Loucy (cell line): ENCODE measurements around the gene AVL9.

Source experiments
- H2AFZ ChIP-seq: fragments of 200-600 bp; sonication (generic); 2 replicates; pipeline ENCODE4 v1.6.0; 2016; ENCODE audit warnings: antibody characterized with exemption, mild to moderate bottlenecking, low read length, moderate library complexity
- H3F3A ChIP-seq: fragments of 200-600 bp; 2 replicates; pipeline ENCODE4 v1.6.0; 2016; ENCODE audit warnings: antibody characterized with exemption, low read depth, mild to moderate bottlenecking
- H3K27me3 ChIP-seq: fragments of 200-600 bp; sonication (generic); 2 replicates; pipeline ENCODE4 v1.6.1; 2014; ENCODE audit warnings: low read length, mild to moderate bottlenecking; ENCODE audit not compliant: insufficient read depth, poor library complexity, severe bottlenecking
- H3K36me3 ChIP-seq: fragments of 200-600 bp; sonication (generic); 2 replicates; pipeline ENCODE4 v1.6.1; 2016; ENCODE audit warnings: low read length; ENCODE audit not compliant: insufficient read depth
- H3K4me1 ChIP-seq: fragments of 200-600 bp; sonication (generic); 2 replicates; pipeline ENCODE4 v1.5.1; 2014; ENCODE audit warnings: low read length, mild to moderate bottlenecking; ENCODE audit not compliant: insufficient read depth, poor library complexity, severe bottlenecking
- H3K4me2 ChIP-seq: fragments of 200-600 bp; sonication (generic); 2 replicates; pipeline ENCODE4 v1.6.0; 2014; ENCODE audit warnings: antibody characterized with exemption, low read length, low read depth, mild to moderate bottlenecking; ENCODE audit not compliant: poor library complexity, severe bottlenecking
- H3K4me3 ChIP-seq: fragments of 200-600 bp; sonication (generic); 2 replicates; pipeline ENCODE4 v1.5.1; 2014; ENCODE audit warnings: low read length, mild to moderate bottlenecking, mixed read lengths; ENCODE audit not compliant: poor library complexity, severe bottlenecking
- H3K79me2 ChIP-seq: fragments of 200-600 bp; sonication (generic); 2 replicates; pipeline ENCODE4 v1.6.1; 2014; ENCODE audit warnings: low read length; ENCODE audit not compliant: insufficient read depth
- H3K9ac ChIP-seq: fragments of 200-600 bp; sonication (generic); 2 replicates; pipeline ENCODE4 v1.6.0; 2014; ENCODE audit warnings: mild to moderate bottlenecking, low read depth, low read length, moderate library complexity; ENCODE audit not compliant: poor library complexity, severe bottlenecking
- H3K9me2 ChIP-seq: fragments of 200-600 bp; sonication (generic); replicated peaks from 2 replicates; pipeline ENCODE4 v1.6.1; 2016; ENCODE audit warnings: low read depth, low read length, mixed read lengths
- H3K9me3 ChIP-seq: fragments of 200-600 bp; sonication (generic); 2 replicates; pipeline ENCODE4 v1.6.1; 2014; ENCODE audit warnings: mild to moderate bottlenecking, antibody characterized with exemption, low read length, low read depth; ENCODE audit not compliant: insufficient read depth
- H4K20me1 ChIP-seq: fragments of 200-600 bp; sonication (generic); 2 replicates; pipeline ENCODE4 v1.6.0; 2014; ENCODE audit warnings: antibody characterized with exemption, low read length, mild to moderate bottlenecking; ENCODE audit not compliant: insufficient read depth, poor library complexity, severe bottlenecking
- EZH2phosphoT487 ChIP-seq: fragments of 200-600 bp; IDR thresholded peaks from 2 replicates; pipeline ENCODE4 v1.6.1; 2018; ENCODE audit warnings: antibody characterized with exemption, mild to moderate bottlenecking, moderate library complexity, borderline replicate concordance
- TF ChIP-seq, protein P1 (sequence below): fragments of 200-600 bp; sonication (generic); conservative IDR thresholded peaks from 2 replicates; pipeline ENCODE4 v1.5.1; 2014; ENCODE audit warnings: mild to moderate bottlenecking, antibody characterized with exemption, low read length

AVL9 gene

GRCh38 chr7:32537760-32538159 is 42.5 kb downstream of the AVL9 start:
- Histone ChIP-seq H3K79me2 (peaks cover 21% of the 10 kb centered on the region; the same call in 1 of the 2 replicates), H3K36me3 (no peaks in the 10 kb centered on the region), H3K4me1 (peaks cover 5% of the 10 kb centered on the region), H3K9ac (no peak overlapping the region), H3F3A (no peaks in the 10 kb centered on the region), H2AFZ (no peak overlapping the region), H3K27me3 (no peaks in the 10 kb centered on the region), H3K9me3 (no peaks in the 10 kb centered on the region), H3K4me2 (no peak overlapping the region), H4K20me1 (no peaks in the 10 kb centered on the region), H3K9me2 (no peaks in the 10 kb centered on the region), H3K4me3 (no peak overlapping the region)
- TF ChIP-seq, protein P1, sequence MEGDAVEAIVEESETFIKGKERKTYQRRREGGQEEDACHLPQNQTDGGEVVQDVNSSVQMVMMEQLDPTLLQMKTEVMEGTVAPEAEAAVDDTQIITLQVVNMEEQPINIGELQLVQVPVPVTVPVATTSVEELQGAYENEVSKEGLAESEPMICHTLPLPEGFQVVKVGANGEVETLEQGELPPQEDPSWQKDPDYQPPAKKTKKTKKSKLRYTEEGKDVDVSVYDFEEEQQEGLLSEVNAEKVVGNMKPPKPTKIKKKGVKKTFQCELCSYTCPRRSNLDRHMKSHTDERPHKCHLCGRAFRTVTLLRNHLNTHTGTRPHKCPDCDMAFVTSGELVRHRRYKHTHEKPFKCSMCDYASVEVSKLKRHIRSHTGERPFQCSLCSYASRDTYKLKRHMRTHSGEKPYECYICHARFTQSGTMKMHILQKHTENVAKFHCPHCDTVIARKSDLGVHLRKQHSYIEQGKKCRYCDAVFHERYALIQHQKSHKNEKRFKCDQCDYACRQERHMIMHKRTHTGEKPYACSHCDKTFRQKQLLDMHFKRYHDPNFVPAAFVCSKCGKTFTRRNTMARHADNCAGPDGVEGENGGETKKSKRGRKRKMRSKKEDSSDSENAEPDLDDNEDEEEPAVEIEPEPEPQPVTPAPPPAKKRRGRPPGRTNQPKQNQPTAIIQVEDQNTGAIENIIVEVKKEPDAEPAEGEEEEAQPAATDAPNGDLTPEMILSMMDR = no peak
- TF ChIP-seq EZH2phosphoT487 = no peak

DNA sequence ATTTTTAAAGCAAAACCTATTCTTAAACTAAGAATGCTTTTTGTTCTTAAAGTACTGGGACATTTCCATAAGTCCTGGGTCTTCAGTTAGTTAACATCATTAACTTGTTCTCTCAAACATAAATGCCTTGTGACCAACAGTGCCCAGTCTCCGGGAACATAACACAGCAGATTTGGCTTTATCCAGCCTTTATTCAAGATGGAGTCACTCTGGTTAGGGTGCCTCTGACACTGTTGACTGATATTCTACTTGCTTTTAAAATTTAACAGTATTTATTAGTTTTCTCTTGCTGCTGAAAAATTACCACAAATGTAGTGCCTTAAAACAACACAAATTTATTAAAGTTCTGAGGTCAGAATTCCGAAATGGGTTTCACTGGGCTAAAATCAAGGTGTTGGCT is 44.1 kb downstream of the AVL9 start:
- H3F3A ChIP-seq = no peaks in the 10 kb centered on the region
- no peaks in the 10 kb centered on the region for H3K9me2 ChIP-seq
- H3K4me3 ChIP-seq = no peak overlapping the region
- no peaks in the 10 kb centered on the region for H3K9me3 ChIP-seq
- peaks cover 24% of the 10 kb centered on the region; the same call in 1 of the 2 replicates for H3K79me2 ChIP-seq
- H2AFZ ChIP-seq = no peak overlapping the region
- TF ChIP-seq EZH2phosphoT487 = no peak
- TF ChIP-seq, protein P1 = no peak
- H3K4me1 ChIP-seq = peaks cover 5% of the 10 kb centered on the region
- no peaks in the 10 kb centered on the region for H4K20me1 ChIP-seq
- no peaks in the 10 kb centered on the region for H3K27me3 ChIP-seq
- H3K4me2 ChIP-seq = no peak overlapping the region
- H3K9ac ChIP-seq = no peak overlapping the region
- peaks cover 11% of the 10 kb centered on the region; the same call in 1 of the 2 replicates for H3K36me3 ChIP-seq

DNA sequence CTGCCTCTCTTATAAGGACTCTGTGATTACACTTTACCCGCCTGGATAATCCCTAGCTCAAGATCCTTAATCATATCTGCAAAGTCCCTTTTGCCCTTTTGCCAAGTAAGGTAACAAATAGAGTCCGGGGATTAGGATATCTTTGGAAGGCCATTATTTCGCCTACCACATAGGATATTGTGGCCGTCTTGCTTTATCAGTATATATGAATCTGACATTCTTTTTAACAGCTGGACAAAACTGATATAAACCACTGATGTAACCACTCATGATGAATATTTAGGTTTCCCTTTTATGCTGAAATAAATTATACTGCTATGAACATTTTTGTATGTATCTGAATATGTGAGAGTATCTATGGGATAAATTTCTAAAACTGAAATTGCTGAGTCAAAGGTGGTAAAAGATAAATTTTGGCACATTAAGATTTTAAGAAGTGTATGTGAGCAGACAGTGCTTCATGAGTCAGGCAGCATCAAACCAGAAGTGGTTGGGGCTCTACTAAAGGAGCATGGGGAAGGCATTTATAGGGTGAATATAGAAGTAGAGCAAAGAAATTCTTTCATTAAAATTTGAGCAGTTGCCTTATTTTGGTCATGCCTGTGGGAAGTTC is 44.7 kb downstream of the AVL9 start:
- no peak overlapping the region for H3K4me2 ChIP-seq
- peaks cover 12% of the 10 kb centered on the region; the same call in 1 of the 2 replicates for H3K36me3 ChIP-seq
- no peak overlapping the region for H3K9ac ChIP-seq
- no peak overlapping the region for H3K4me3 ChIP-seq
- H3K4me1 ChIP-seq = peaks cover 5% of the 10 kb centered on the region
- no peaks in the 10 kb centered on the region for H3K9me2 ChIP-seq
- no peak for TF ChIP-seq EZH2phosphoT487
- TF ChIP-seq, protein P1 = no peak
- no peaks in the 10 kb centered on the region for H4K20me1 ChIP-seq
- no peak overlapping the region for H2AFZ ChIP-seq
- peaks cover 24% of the 10 kb centered on the region; the same call in 1 of the 2 replicates for H3K79me2 ChIP-seq
- H3F3A ChIP-seq = no peaks in the 10 kb centered on the region
- no peaks in the 10 kb centered on the region for H3K27me3 ChIP-seq
- H3K9me3 ChIP-seq = no peaks in the 10 kb centered on the region
